ENCODE results near the gene CEP55.
"Not testable (repeated sequence)": the region's sequence is repeated elsewhere in the genome, so short reads cannot be mapped to it uniquely, and the experiment has no call there.

Gene CEP55

DNA sequence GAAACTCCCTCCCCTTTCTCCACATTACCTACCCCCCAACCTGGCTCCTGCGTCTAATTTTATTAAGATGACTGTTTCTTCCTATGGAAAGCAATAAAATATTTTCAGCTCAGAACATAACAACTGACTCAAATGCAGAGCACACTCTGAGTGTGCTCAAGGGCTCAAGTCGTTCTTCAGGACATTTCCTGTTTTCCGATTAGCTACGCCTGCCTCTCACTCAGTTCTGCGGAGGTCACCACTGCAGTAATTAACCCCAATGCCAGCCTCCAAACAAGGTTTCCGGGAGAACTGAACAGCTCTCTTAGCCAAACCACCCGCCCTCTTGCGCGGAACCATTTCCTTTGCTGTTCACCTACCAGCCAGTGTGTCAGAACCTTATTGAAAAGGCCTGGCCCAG is 33.5 kb upstream of the CEP55 start:
- TF ChIP-seq CTCF (IDR thresholded peaks at IDR 0.05; ENCODE audit: insufficient read depth, missing control alignments): no peak
- no peak for FAIRE-seq
- no peak for DNase-seq (ENCODE audit: insufficient read length, low spot score)

GRCh38 chr10:93463723-93464476 is 32.5 kb upstream of the CEP55 start:
- no peak for DNase-seq (ENCODE audit: insufficient read length, low spot score)
- TF ChIP-seq CTCF (IDR thresholded peaks at IDR 0.05; ENCODE audit: insufficient read depth, missing control alignments): no peak
- FAIRE-seq: no peak

DNA sequence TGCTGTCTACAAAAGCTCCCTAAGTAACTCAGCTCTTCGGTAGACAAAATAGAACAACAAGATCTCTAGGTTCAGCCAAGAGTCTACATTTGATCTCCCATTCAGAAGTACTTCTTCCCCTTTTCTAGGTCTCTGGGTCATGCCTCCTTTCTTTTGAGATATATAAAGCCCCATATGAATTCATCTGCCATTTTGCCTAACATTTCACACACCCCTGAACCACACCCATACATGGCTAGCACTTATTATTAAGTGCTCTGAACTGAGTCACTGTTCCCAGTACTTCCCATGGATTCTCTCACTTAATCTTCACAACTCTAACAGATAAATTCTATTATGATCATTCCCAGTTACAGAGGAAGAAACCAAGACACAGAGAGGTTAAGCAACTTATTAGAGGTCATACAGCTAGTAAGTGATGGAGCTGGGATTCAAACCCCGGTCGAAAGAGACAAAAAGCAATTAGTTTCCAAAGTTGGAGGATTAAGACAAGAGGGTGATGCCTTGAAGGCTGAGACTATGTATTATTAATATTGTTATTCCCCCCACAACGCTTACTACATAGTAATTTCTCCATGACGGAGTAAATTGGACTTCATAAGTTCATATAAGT is 31.5 kb upstream of the CEP55 start:
- no peak for TF ChIP-seq CTCF (IDR thresholded peaks at IDR 0.05; ENCODE audit: insufficient read depth, missing control alignments)
- DNase-seq (ENCODE audit: insufficient read length, low spot score): no peak
- no peak for FAIRE-seq

DNA sequence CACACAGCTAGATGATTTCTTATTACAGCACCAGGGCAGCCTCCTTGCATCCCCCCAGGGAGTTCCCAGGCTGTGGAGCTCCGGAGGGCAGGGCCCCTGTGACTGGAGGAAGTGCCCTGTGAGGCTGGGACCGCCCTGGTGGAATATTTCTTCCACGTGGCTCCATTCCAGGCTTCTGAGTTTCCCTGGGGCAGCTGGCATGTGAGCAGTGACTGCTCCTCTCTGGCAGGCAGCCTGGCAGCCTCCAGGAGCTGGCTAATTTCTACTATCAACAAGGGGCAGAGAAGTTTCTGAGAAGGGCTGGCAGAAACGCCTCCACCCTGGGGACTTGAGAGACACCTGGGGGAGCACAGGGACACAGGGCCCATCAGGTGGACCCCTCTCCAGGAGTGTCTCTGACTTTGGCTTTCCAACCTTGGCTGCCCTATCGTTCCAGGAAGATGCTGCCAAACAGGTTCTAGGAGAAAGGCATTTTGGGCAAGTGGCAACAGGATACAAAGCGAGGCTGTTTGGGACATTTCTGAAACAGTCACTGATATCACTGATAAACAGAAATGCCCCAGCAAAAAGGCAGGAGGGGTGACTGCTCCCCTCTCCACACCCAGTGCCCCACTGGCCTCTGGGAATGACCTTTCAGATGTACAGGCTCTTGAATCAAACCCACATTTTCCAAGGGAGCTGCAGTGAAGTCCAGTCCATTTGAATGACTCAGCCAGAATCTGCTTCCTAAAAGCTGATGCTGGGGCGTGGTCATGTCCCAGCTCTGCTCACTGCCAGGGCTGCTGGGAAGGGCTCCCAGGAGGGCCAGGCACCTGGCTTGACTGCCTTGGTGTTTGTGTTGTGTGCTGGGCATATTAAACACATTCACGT is 30.4 kb upstream of the CEP55 start:
- FAIRE-seq: no peak
- TF ChIP-seq CTCF (IDR thresholded peaks at IDR 0.05; ENCODE audit: insufficient read depth, missing control alignments): no peak
- DNase-seq (ENCODE audit: insufficient read length, low spot score): no peak

GRCh38 chr10:93467635-93468034 is 28.8 kb upstream of the CEP55 start:
- not testable (repeated sequence) for FAIRE-seq; DNase-seq (ENCODE audit: insufficient read length, low spot score)

GRCh38 chr10:93468461-93469213 is 27.8 kb upstream of the CEP55 start:
- TF ChIP-seq CTCF (IDR thresholded peaks at IDR 0.05; ENCODE audit: insufficient read depth, missing control alignments): no peak
- DNase-seq (ENCODE audit: insufficient read length, low spot score) (no peak), FAIRE-seq (no peak)

DNA sequence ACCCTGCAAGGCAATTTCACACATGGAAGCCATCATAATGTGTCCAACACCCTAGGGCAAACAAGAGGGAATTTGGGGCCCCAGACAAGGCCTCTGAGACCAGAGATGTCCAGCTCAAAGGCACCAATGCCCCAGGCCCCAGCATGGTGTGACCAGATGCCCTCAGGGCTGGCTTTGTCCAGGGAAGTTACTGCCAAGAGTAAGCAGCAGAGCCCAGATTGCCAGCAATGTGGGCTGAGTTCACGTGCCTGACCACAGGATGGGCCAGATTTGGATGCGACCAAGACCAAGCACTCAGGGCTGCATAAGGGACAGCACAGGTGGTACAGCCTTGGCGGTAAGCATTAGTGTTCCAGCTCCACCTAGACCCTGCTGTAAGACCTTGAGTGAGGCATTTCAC is 27.0 kb upstream of the CEP55 start:
- FAIRE-seq (no peak), DNase-seq (ENCODE audit: insufficient read length, low spot score) (no peak)
- no peak for TF ChIP-seq CTCF (IDR thresholded peaks at IDR 0.05; ENCODE audit: insufficient read depth, missing control alignments)
